ENCODE measurements around the gene FBXO46. TPM values are rescaled to one million over a fixed set of nuclear protein-coding genes. Genes with fewer than 3 reads are reported as not detected.

FBXO46 gene
- total and polyA plus RNA-seq, 2 of the 13 experiments (the other 11 are each of a cell fraction or from before 2014, with no cell fraction given): 6.2 to 6.4 TPM

GRCh38 chr19:45681391-45682015 lies 49.2 kb downstream of the FBXO46 start (continued):
- TF ChIP-seq TCF12 (IDR thresholded peaks at IDR 0.05): no peak
- no peak for TF ChIP-seq TCF12 (CRISPR knock-in tag; IDR thresholded peaks at IDR 0.05)
- peak; percentile 82; the same call in 1 of the 2 replicates for TF ChIP-seq AKAP8 (CRISPR knock-in tag; IDR thresholded peaks at IDR 0.05)
- no peak for TF ChIP-seq DMTF1 (CRISPR knock-in tag; IDR thresholded peaks at IDR 0.05)
- no peak for TF ChIP-seq NAIF1 (CRISPR knock-in tag; IDR thresholded peaks at IDR 0.05; ENCODE audit: borderline replicate concordance)

- Histone ChIP-seq H3K9ac (ENCODE audit: insufficient read depth, low read depth, low read length) (peak overlapping the region; percentile 53; the same call in 1 of the 2 replicates), H3K4me2 (ENCODE audit: low read depth, low read length) (peak overlapping the region; percentile 97), H3K27ac (ENCODE audit: extremely low read length, insufficient read depth, low read length) (no peak overlapping the region), H3K4me1 (ENCODE audit: insufficient read depth, low read length) (peaks cover 33% of the 10 kb centered on the region), H4K20me1 (ENCODE audit: insufficient read depth, low read length) (no peaks in the 10 kb centered on the region), H3K4me3 (replicated peaks in 1 of 3; ENCODE audit: insufficient read depth in 1 of 3, low read depth in 2 of 3, low read length in 3 of 3) (peak overlapping the region; percentile 47 to 85 (median 55)), H3K36me3 (replicated peaks in 1 of 2; ENCODE audit: control insufficient read depth in 1 of 2, insufficient read depth in 2 of 2, low read length in 2 of 2) (no peaks in the 10 kb centered on the region), H2AFZ (ENCODE audit: low read length) (no peak overlapping the region), H3K9me3 (ENCODE audit: low read length) (no peaks in the 10 kb centered on the region), H3K79me2 (ENCODE audit: insufficient read depth, low read length) (no peaks in the 10 kb centered on the region), H3K27me3 (ENCODE audit: control insufficient read depth in 1 of 2, insufficient read depth in 2 of 2, low read length in 2 of 2) (no peaks in the 10 kb centered on the region; a peak in 1 of 5 replicates)
- ChIA-PET POLR2A (interaction anchor here (0.6 to 5.3 kb wide), 15 partner anchors 8 to 208 kb away, joined by 3 to 44 read pairs (median 4); partner anchors contain the start of genes EML2, FBXO46, GIPR and OPA3), CTCF (ENCODE audit: low intra/inter-chr PET ratio, low total read pairs) (no interaction called here)
- BruUV-seq (replicated peaks): no TSS peak
- intact Hi-C loops (cut with micrococcal nuclease; ENCODE audit: unreplicated experiment) (loop anchor here (1.0 kb wide), 1 partner anchor 15 kb away; the partner anchor contains the start of gene QPCTL), in situ Hi-C loops (cut with HindIII; ENCODE audit: extremely low pct_ligation_motif_present, low pct_unique_long_range_greater_than_20kb) (no loop called here)
- peak; percentile 94 for DNase-seq (ENCODE audit: low spot score)
- 19% methylated on average over 36 of the region's 49 CpGs for WGBS (ENCODE audit: low lambda C conversion rate)
- FAIRE-seq: peak; percentile 87
- ATAC-seq: peak; percentile 81
- peak; percentile 13; the same call in 1 of the 2 replicates for TF ChIP-seq ZBTB38 (CRISPR knock-in tag; IDR thresholded peaks at IDR 0.05)
- 0 out of 2 replicates have a peak, but pooled peaks have one; percentile 35 for TF ChIP-seq ZNF501 (CRISPR knock-in tag; IDR thresholded peaks at IDR 0.05)
- TF ChIP-seq SALL1 (CRISPR knock-in tag; IDR thresholded peaks at IDR 0.05): peak; percentile 45; the same call in 1 of the 2 replicates
- TF ChIP-seq ZMYM4 (CRISPR knock-in tag; IDR thresholded peaks at IDR 0.05): 0 out of 2 replicates have a peak, but pooled peaks have one; percentile 12
- 0 out of 2 replicates have a peak, but pooled peaks have one; percentile 20 for TF ChIP-seq ZNF629 (CRISPR knock-in tag; conservative IDR thresholded peaks at IDR 0.05)
- no peak for TF ChIP-seq SP1 (IDR thresholded peaks at IDR 0.05)
- peak; percentile 55 for TF ChIP-seq SP1 (CRISPR knock-in tag; IDR thresholded peaks at IDR 0.05)
- TF ChIP-seq THAP7 (CRISPR knock-in tag; IDR thresholded peaks at IDR 0.05): peak; percentile 41; the same call in 1 of the 2 replicates
- TF ChIP-seq ZNF350 (CRISPR knock-in tag; IDR thresholded peaks at IDR 0.05; ENCODE audit: borderline replicate concordance, low read depth): no peak
- peak; percentile 30; the same call in 1 of the 2 replicates for TF ChIP-seq NFKB2 (CRISPR knock-in tag; IDR thresholded peaks at IDR 0.05; ENCODE audit: borderline replicate concordance)
- TF ChIP-seq ZMYM3 (CRISPR knock-in tag; IDR thresholded peaks at IDR 0.05): peak; percentile 94
- TF ChIP-seq SNAPC2 (CRISPR knock-in tag; IDR thresholded peaks at IDR 0.05): 0 out of 2 replicates have a peak, but pooled peaks have one; percentile 33
- no peak for TF ChIP-seq MIXL1 (CRISPR knock-in tag; IDR thresholded peaks at IDR 0.05)
Measured at GRCh38 chr19:45677351-45678230, 53.1 kb downstream of the FBXO46 start.
